Dedifferentiated amniotic fluid mesenchymal stem cell (primary cell): ENCODE data around the gene CCL28.
A peak's percentile ranks its signal among the peaks of the same experiment; 100 is the strongest.
"Not testable (repeated sequence)": the region's sequence is repeated elsewhere in the genome, so short reads cannot be mapped to it uniquely, and the experiment has no call there.

Experiments
- DNase-seq: peaks from one replicate; pipeline ENCODE4 v3.0.0-alpha.2; 2016; ENCODE audit errors: extremely low spot score

The CCL28 gene

GRCh38 chr5:43410414-43410813 is 1.8 kb downstream of the CCL28 start:
- no peak for DNase-seq

GRCh38 chr5:43409809-43410271 is 2.4 kb downstream of the CCL28 start:
- DNase-seq: no peak

GRCh38 chr5:43402524-43403066 is 9.6 kb downstream of the CCL28 start:
- not testable (repeated sequence) for DNase-seq

GRCh38 chr5:43401827-43402226 is 10.4 kb downstream of the CCL28 start:
- no peak for DNase-seq

GRCh38 chr5:43400082-43400481 is 12.1 kb downstream of the CCL28 start:
- DNase-seq: peak; percentile 25

GRCh38 chr5:43396762-43397304 is 15.4 kb downstream of the CCL28 start:
- no peak for DNase-seq

- no peak for DNase-seq
These were observed 21.7 kb downstream of the CCL28 start for GRCh38 chr5:43390471-43390870.

- DNase-seq: peak; percentile 90
These were observed 22.4 kb downstream of the CCL28 start for GRCh38 chr5:43389679-43390329.

- DNase-seq: no peak
These were observed 25.2 kb downstream of the CCL28 start for GRCh38 chr5:43386960-43387362.

- no peak for DNase-seq
These were observed 35.6 kb downstream of the CCL28 start for GRCh38 chr5:43376496-43377140.

GRCh38 chr5:43371821-43372220 is 40.4 kb downstream of the CCL28 start:
- DNase-seq: no peak

- no peak for DNase-seq
These were observed 41.8 kb downstream of the CCL28 start for GRCh38 chr5:43370352-43370751.

GRCh38 chr5:43369651-43370050 is 42.5 kb downstream of the CCL28 start:
- DNase-seq: no peak

GRCh38 chr5:43367909-43368669 is 44.1 kb downstream of the CCL28 start:
- no peak for DNase-seq

GRCh38 chr5:43367453-43367852 is 44.7 kb downstream of the CCL28 start:
- DNase-seq: no peak

- DNase-seq: not testable (repeated sequence)
These were observed 45.4 kb downstream of the CCL28 start for GRCh38 chr5:43366680-43367246.

GRCh38 chr5:43365155-43365554 is 47.0 kb downstream of the CCL28 start:
- not testable (repeated sequence) for DNase-seq

- DNase-seq: no peak
These were observed 48.6 kb downstream of the CCL28 start for GRCh38 chr5:43363445-43364152.

- DNase-seq: no peak
These were observed 49.3 kb downstream of the CCL28 start for GRCh38 chr5:43362725-43363435.

- DNase-seq: no peak
These were observed 53.5 kb downstream of the CCL28 start for GRCh38 chr5:43358726-43359125.

- DNase-seq: no peak
These were observed 53.9 kb downstream of the CCL28 start for GRCh38 chr5:43358301-43358700.
